ENCODE measurements around the gene LAD1.

Gene LAD1

GRCh38 chr1:201381130-201381529, 18.0 kb downstream of the LAD1 start:
- TF ChIP-seq FOXP2 (optimal IDR thresholded peaks at IDR 0.05; ENCODE audit: control extremely low read depth, extremely low read length, insufficient read depth) (no peak), EZH2 (IDR thresholded peaks at IDR 0.05) (no peak), POLR2AphosphoS5 (IDR thresholded peaks at IDR 0.05; ENCODE audit: borderline replicate concordance, low read depth, low read length) (no peak)
- Histone ChIP-seq H3K27ac (no peak overlapping the region), H3K9me3 (ENCODE audit: low read depth, low read length) (no peaks in the 10 kb centered on the region), H3K36me3 (ENCODE audit: insufficient read depth, low read length) (no peaks in the 10 kb centered on the region), H3K9ac (ENCODE audit: insufficient read length) (no peak overlapping the region), H3K4me3 (no peak overlapping the region)
- no peak for DNase-seq (ENCODE audit: low read depth, low spot score)

- no peak overlapping the region for H3K4me3 ChIP-seq
- H3K36me3 ChIP-seq (ENCODE audit: insufficient read depth, low read length): no peaks in the 10 kb centered on the region
- DNase-seq (ENCODE audit: low read depth, low spot score): no peak
- no peak for TF ChIP-seq FOXP2 (optimal IDR thresholded peaks at IDR 0.05; ENCODE audit: control extremely low read depth, extremely low read length, insufficient read depth)
- TF ChIP-seq POLR2AphosphoS5 (IDR thresholded peaks at IDR 0.05; ENCODE audit: borderline replicate concordance, low read depth, low read length): no peak
- no peak for TF ChIP-seq EZH2 (IDR thresholded peaks at IDR 0.05)
- H3K9ac ChIP-seq (ENCODE audit: insufficient read length): no peak overlapping the region
- no peaks in the 10 kb centered on the region for H3K9me3 ChIP-seq (ENCODE audit: low read depth, low read length)
- no peak overlapping the region for H3K27ac ChIP-seq
Observed at GRCh38 chr1:201379733-201380242, 19.3 kb downstream of the LAD1 start.

- H3K4me3 ChIP-seq: no peak overlapping the region
- no peak overlapping the region for H3K27ac ChIP-seq
- DNase-seq (ENCODE audit: low read depth, low spot score): no peak
- TF ChIP-seq POLR2AphosphoS5 (IDR thresholded peaks at IDR 0.05; ENCODE audit: borderline replicate concordance, low read depth, low read length) (no peak), FOXP2 (optimal IDR thresholded peaks at IDR 0.05; ENCODE audit: control extremely low read depth, extremely low read length, insufficient read depth) (no peak), EZH2 (IDR thresholded peaks at IDR 0.05) (no peak)
- no peak overlapping the region for H3K9ac ChIP-seq (ENCODE audit: insufficient read length)
- H3K9me3 ChIP-seq (ENCODE audit: low read depth, low read length): no peaks in the 10 kb centered on the region
- no peaks in the 10 kb centered on the region for H3K36me3 ChIP-seq (ENCODE audit: insufficient read depth, low read length)
Observed at GRCh38 chr1:201378804-201379203, 20.3 kb downstream of the LAD1 start.

- Histone ChIP-seq H3K36me3 (ENCODE audit: insufficient read depth, low read length) (no peaks in the 10 kb centered on the region), H3K9ac (ENCODE audit: insufficient read length) (no peak within 1 kb of the TSS), H3K27ac (no peak within 1 kb of the TSS), H3K4me3 (no peak within 1 kb of the TSS), H3K9me3 (ENCODE audit: low read depth, low read length) (no peaks in the 10 kb centered on the region)
- TF ChIP-seq EZH2 (IDR thresholded peaks at IDR 0.05) (no peak), POLR2AphosphoS5 (IDR thresholded peaks at IDR 0.05; ENCODE audit: borderline replicate concordance, low read depth, low read length) (no peak), FOXP2 (optimal IDR thresholded peaks at IDR 0.05; ENCODE audit: control extremely low read depth, extremely low read length, insufficient read depth) (no peak)
- no peak for DNase-seq (ENCODE audit: low read depth, low spot score)
Observed at GRCh38 chr1:201377611-201378092, 21.5 kb downstream of the LAD1 start, which contains the start of gene TNNT2. TNNT2 (minus strand) TSS chr1:201377680; CDS start chr1:201373254, 4,426 bp downstream.

GRCh38 chr1:201376464-201377374, 22.4 kb downstream of the LAD1 start:
- H3K9me3 ChIP-seq (ENCODE audit: low read depth, low read length): no peaks in the 10 kb centered on the region
- H3K4me3 ChIP-seq: no peak overlapping the region
- no peak overlapping the region for H3K27ac ChIP-seq
- no peaks in the 10 kb centered on the region for H3K36me3 ChIP-seq (ENCODE audit: insufficient read depth, low read length)
- no peak for TF ChIP-seq EZH2 (IDR thresholded peaks at IDR 0.05)
- TF ChIP-seq FOXP2 (optimal IDR thresholded peaks at IDR 0.05; ENCODE audit: control extremely low read depth, extremely low read length, insufficient read depth): no peak
- no peak for TF ChIP-seq POLR2AphosphoS5 (IDR thresholded peaks at IDR 0.05; ENCODE audit: borderline replicate concordance, low read depth, low read length)
- no peak for DNase-seq (ENCODE audit: low read depth, low spot score)
- H3K9ac ChIP-seq (ENCODE audit: insufficient read length): no peak overlapping the region

DNA sequence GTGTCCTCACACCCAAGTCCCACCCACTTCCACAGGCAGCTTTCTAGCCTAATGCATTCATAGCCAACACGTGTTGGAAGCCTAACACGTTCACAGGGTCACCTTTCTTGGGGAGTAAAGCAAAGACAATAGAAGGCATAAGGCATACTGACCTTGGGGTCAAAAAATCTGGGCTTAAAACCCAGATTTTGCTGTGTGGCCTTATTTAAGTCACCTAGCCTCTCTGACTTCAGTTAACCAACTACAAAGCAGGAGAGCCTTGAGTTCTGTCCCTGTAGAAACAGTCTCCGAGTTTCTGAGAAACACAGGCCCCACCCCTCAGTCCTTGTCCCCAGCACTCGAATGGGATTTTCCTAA, 23.0 kb downstream of the LAD1 start:
- no peak overlapping the region for H3K9ac ChIP-seq (ENCODE audit: insufficient read length)
- H3K36me3 ChIP-seq (ENCODE audit: insufficient read depth, low read length): no peaks in the 10 kb centered on the region
- no peak overlapping the region for H3K27ac ChIP-seq
- no peak overlapping the region for H3K4me3 ChIP-seq
- TF ChIP-seq POLR2AphosphoS5 (IDR thresholded peaks at IDR 0.05; ENCODE audit: borderline replicate concordance, low read depth, low read length): no peak
- TF ChIP-seq EZH2 (IDR thresholded peaks at IDR 0.05): no peak
- TF ChIP-seq FOXP2 (optimal IDR thresholded peaks at IDR 0.05; ENCODE audit: control extremely low read depth, extremely low read length, insufficient read depth): no peak
- no peak for DNase-seq (ENCODE audit: low read depth, low spot score)
- H3K9me3 ChIP-seq (ENCODE audit: low read depth, low read length): no peaks in the 10 kb centered on the region

DNA sequence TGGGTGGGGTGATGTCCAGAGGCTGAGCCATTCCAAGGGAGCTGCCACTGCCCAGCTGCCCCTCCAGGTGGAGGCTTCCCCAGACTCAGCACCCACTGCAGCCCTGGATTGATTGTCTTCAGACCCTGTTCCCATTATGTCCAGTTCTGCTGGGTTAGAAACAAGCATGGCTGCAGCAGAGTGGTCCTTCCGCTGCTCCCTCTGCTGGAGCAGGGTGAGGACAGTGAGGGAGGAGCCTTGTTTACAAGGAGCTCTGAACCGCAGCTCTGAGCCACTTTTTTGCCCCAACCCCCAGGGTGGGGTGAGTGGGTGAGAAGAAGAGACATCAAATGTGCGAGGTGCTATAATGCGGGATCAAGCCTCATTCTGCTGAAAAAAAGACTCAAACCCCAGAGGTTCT, 24.0 kb downstream of the LAD1 start:
- Histone ChIP-seq H3K27ac (no peak overlapping the region), H3K9me3 (ENCODE audit: low read depth, low read length) (no peaks in the 10 kb centered on the region), H3K9ac (ENCODE audit: insufficient read length) (no peak overlapping the region), H3K4me3 (no peak overlapping the region), H3K36me3 (ENCODE audit: insufficient read depth, low read length) (no peaks in the 10 kb centered on the region)
- DNase-seq (ENCODE audit: low read depth, low spot score): no peak
- TF ChIP-seq EZH2 (IDR thresholded peaks at IDR 0.05): no peak
- no peak for TF ChIP-seq FOXP2 (optimal IDR thresholded peaks at IDR 0.05; ENCODE audit: control extremely low read depth, extremely low read length, insufficient read depth)
- no peak for TF ChIP-seq POLR2AphosphoS5 (IDR thresholded peaks at IDR 0.05; ENCODE audit: borderline replicate concordance, low read depth, low read length)

- no peak overlapping the region for H3K27ac ChIP-seq
Observed at GRCh38 chr1:201374364-201374763, 24.8 kb downstream of the LAD1 start.

More at GRCh38 chr1:201374364-201374763, 24.8 kb downstream of the LAD1 start:
- TF ChIP-seq EZH2 (IDR thresholded peaks at IDR 0.05): no peak
- no peak for TF ChIP-seq POLR2AphosphoS5 (IDR thresholded peaks at IDR 0.05; ENCODE audit: borderline replicate concordance, low read depth, low read length)
- no peak for TF ChIP-seq FOXP2 (optimal IDR thresholded peaks at IDR 0.05; ENCODE audit: control extremely low read depth, extremely low read length, insufficient read depth)
- Histone ChIP-seq H3K9me3 (ENCODE audit: low read depth, low read length) (no peaks in the 10 kb centered on the region), H3K4me3 (no peak overlapping the region), H3K9ac (ENCODE audit: insufficient read length) (no peak overlapping the region), H3K36me3 (ENCODE audit: insufficient read depth, low read length) (no peaks in the 10 kb centered on the region)
- DNase-seq (ENCODE audit: low read depth, low spot score): no peak
